Measurements from ENCODE around the gene DSG3.
"Not testable (repeated sequence)": the region's sequence is repeated elsewhere in the genome, so short reads cannot be mapped to it uniquely, and the experiment has no call there.

The DSG3 gene

DNA sequence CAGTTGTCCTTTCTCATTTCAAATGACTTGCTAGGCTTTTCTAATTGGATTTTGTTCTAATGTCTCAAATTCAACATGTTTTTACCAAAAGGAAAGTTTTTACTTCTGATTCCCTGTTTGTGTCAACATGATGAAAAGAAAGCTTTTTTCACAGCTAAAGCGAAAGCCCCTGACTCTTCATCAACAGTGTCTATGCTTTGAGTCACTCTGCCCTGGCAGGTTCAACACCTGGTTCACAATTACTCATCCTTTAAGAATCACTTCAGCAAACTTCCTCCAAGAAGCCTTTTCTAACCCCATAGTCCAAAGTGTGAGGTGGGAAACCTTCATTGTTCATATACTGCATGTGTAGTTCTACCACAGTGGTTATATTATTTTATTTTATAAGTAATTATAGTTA lies 42.8 kb downstream of the DSG3 start:
- no peak overlapping the region for H3K4me3 ChIP-seq (ENCODE audit: low read length)

DNA sequence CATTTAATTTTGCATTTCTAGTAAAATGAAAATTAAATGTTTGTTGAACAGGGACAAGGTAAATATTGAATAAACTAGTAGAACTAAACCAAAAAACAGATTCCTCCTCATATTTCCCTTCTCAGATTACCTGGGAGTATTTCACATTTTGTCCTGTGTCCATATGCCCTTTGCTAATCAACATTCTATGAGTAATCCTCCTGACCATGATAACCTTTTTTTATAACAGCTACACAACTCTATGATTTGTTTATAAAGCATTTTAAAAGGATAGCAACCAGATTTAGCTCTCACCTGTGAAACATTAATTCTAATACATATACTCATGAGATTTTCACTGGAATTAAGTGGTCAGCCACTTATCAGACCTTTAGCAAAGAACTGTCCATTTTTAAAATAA lies 43.3 kb downstream of the DSG3 start:
- no peak overlapping the region for H3K4me3 ChIP-seq (ENCODE audit: low read length)
- TF ChIP-seq, protein P1, sequence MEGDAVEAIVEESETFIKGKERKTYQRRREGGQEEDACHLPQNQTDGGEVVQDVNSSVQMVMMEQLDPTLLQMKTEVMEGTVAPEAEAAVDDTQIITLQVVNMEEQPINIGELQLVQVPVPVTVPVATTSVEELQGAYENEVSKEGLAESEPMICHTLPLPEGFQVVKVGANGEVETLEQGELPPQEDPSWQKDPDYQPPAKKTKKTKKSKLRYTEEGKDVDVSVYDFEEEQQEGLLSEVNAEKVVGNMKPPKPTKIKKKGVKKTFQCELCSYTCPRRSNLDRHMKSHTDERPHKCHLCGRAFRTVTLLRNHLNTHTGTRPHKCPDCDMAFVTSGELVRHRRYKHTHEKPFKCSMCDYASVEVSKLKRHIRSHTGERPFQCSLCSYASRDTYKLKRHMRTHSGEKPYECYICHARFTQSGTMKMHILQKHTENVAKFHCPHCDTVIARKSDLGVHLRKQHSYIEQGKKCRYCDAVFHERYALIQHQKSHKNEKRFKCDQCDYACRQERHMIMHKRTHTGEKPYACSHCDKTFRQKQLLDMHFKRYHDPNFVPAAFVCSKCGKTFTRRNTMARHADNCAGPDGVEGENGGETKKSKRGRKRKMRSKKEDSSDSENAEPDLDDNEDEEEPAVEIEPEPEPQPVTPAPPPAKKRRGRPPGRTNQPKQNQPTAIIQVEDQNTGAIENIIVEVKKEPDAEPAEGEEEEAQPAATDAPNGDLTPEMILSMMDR (conservative IDR thresholded peaks at IDR 0.05; ENCODE audit: low read length), result no peak
- no peak for DNase-seq (ENCODE audit: low read depth)

More for the DNA sequence above, 42.8 kb downstream of the DSG3 start:
- TF ChIP-seq, protein P1 (conservative IDR thresholded peaks at IDR 0.05; ENCODE audit: low read length), result no peak
- DNase-seq (ENCODE audit: low read depth), result no peak

DNA sequence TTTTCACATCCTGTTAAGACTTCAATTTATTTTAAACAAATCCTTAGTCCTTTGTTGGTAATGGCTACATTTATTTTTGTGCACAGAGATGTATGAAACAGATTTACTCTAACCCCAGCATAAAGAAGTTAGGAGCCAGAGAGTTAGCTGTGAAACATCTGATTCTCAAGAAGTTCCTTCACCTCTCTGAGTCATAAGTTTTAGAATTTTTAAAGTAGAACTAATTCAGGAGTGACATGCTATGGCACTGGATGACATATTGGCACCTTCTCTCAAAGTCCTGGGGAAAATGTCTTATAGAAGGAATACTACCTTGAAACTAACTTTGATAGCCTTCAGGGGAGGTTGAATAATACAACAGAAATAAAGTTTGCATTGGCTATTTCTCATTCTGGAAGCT lies 44.0 kb downstream of the DSG3 start:
- TF ChIP-seq, protein P1 (conservative IDR thresholded peaks at IDR 0.05; ENCODE audit: low read length), result no peak
- no peak for DNase-seq (ENCODE audit: low read depth)
- no peak overlapping the region for H3K4me3 ChIP-seq (ENCODE audit: low read length)

DNA sequence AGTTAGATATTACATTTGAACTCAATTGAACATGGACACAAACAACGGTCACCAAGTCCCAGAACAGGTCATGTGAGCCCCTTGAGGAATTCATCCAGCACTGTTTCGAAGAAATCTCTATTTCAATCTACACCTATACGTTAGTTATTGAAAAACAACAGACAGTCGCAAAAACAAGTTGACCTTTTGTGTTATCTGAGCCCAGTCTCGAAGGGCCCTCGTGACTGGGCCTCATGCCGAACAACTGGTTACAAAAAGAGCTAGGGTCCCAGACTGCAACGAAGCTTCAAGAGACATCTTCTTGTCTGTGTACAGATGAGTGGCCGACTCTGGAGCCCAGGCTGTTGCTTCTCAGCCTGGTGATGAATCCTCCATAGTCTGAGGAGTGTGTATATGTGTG lies 45.1 kb downstream of the DSG3 start:
- DNase-seq (ENCODE audit: low read depth), result no peak
- TF ChIP-seq, protein P1 (conservative IDR thresholded peaks at IDR 0.05; ENCODE audit: low read length), result no peak
- no peak overlapping the region for H3K4me3 ChIP-seq (ENCODE audit: low read length)

DNA sequence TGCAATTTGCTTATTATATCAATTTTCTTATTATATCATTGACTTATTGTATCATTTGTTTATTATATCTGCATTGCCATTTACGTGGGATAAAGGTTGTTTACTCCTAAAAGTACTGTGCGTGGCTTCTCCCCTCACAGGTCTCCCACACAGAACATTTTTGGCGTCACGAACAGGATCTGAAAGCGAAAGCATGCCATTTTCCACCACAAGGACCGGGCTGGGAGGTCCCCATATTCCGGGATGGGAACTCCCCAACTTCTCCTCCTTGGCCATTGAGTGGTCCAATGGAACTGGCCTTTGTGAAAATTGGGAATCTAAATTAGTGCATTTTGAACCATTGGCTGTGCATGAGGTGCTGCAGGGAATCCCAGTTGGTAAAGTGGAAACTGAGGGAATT lies 45.6 kb downstream of the DSG3 start:
- TF ChIP-seq, protein P1 (conservative IDR thresholded peaks at IDR 0.05; ENCODE audit: low read length), result no peak
- no peak for DNase-seq (ENCODE audit: low read depth)
- no peak overlapping the region for H3K4me3 ChIP-seq (ENCODE audit: low read length)

DNA sequence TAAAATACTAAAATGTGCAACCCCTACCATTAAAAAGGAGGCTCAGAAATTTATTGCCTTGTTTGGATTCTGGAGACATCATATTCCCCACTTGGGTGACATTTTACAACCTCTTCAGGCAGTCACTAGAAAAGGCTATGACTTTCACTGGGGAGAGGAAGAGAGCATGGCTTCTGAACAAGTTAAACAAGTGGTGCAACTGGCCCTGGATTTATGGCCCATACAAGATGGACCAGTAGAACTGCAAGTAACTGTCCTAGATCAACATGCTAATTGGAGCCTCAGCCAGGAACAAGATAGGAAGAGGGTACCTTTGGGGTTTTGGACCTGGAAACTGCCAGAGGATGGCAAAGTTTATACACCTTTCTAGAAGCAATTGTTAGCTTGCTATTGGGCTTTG lies 46.4 kb downstream of the DSG3 start:
- TF ChIP-seq, protein P1 (conservative IDR thresholded peaks at IDR 0.05; ENCODE audit: low read length), result no peak
- no peak overlapping the region for H3K4me3 ChIP-seq (ENCODE audit: low read length)

DNA sequence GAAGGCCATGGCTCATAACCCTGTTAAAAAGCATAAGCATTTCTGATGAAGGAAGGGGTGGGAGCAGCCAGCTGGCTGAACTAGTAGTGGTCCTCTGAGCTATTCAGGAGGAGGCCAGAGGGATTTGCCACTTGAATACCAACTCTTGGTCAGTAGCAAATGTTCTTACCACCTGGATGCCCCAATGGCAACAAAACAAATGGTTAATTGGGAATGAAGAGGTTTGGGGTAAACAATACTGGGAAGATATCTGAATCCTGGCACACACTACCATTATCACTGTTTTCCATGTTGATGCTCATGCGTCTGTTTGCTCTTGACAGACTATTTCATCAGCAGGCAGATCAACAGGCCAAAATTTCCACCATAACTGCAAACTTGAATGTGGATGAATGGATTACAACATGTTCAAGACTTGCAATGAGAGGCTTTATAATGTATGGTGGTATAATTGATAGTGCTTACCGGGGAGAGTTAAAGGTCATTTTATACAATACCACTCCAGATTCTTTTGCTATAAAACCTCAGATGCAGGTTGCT lies 47.2 kb downstream of the DSG3 start:
- not testable (repeated sequence) for DNase-seq (ENCODE audit: low read depth); H3K4me3 ChIP-seq (ENCODE audit: low read length)

More for the DNA sequence above, 46.4 kb downstream of the DSG3 start:
- no peak for DNase-seq (ENCODE audit: low read depth)

DNA sequence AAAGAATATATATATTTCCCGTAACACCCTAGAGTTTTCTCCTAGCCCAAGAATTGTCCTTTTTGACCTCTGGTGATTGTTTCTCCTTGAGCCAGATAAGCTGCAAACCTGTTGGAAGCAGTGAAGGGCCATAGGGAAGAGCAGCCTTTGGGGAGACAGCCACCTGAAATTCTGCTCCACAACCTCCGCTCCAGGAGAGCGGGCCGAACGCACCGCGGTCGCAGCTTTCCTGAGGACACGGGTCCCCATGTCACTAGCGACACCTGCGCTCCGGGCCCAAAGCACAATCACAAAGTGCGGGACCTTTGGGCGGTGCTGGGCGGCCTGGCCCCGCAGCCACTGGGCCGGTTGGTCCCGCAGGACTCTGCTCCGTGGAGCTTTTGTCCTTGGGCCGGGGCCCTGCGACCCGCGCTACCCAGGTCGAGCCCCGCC lies 49.9 kb downstream of the DSG3 start:
- TF ChIP-seq, protein P1 (conservative IDR thresholded peaks at IDR 0.05; ENCODE audit: low read length), result no peak
- no peak for DNase-seq (ENCODE audit: low read depth)
- H3K4me3 ChIP-seq (ENCODE audit: low read length), result no peak overlapping the region

Data from AG10803 (cell line).